ENCODE measurements around the gene PTPRQ. TPM values are rescaled to one million over a fixed set of nuclear protein-coding genes. Genes with fewer than 3 reads are reported as not detected.

PTPRQ gene
- total and polyA plus RNA-seq, 2 of the 8 experiments (the other 6 are each of a cell fraction or from before 2014, with no cell fraction given) = not detected

GRCh38 chr12:80567401-80567800 lies 123.4 kb downstream of the PTPRQ start:
- Histone ChIP-seq H2AFZ (ENCODE audit: low read length) (no peak overlapping the region), H3K79me1 (ENCODE audit: low read depth, low read length) (no peaks in the 10 kb centered on the region), H3K36me3 (ENCODE audit: control insufficient read depth in 2 of 4, insufficient read depth in 4 of 4, low read length in 3 of 4) (no peaks in the 10 kb centered on the region), H2BK20ac (ENCODE audit: low read length) (no peak overlapping the region), H3K9me3 (ENCODE audit: insufficient read depth in 2 of 2, low read depth in 1 of 2, low read length in 1 of 2) (no peaks in the 10 kb centered on the region), H3K23ac (ENCODE audit: insufficient read length) (no peak overlapping the region), H4K91ac (replicated peaks; ENCODE audit: insufficient read length, low read length) (no peak overlapping the region), H2BK5ac (ENCODE audit: low read depth, low read length) (no peak overlapping the region), H3K18ac (ENCODE audit: extremely low read depth, low read length) (no peak overlapping the region), H3K9ac (replicated peaks in 1 of 4; ENCODE audit: extremely low read depth in 1 of 4, low read depth in 3 of 4, low read length in 3 of 4) (no peak overlapping the region), H2BK15ac (ENCODE audit: low read length) (no peak overlapping the region), H3K14ac (ENCODE audit: insufficient read length) (no peak overlapping the region), H2BK12ac (ENCODE audit: low read depth, low read length) (no peak overlapping the region), H4K20me1 (replicated peaks in 1 of 2; ENCODE audit: control insufficient read depth in 1 of 2, insufficient read depth in 2 of 2, low read length in 2 of 2) (no peaks in the 10 kb centered on the region), H3K4me1 (replicated peaks in 1 of 4; ENCODE audit: control insufficient read depth in 3 of 4, insufficient read depth in 4 of 4, low read length in 3 of 4) (no peaks in the 10 kb centered on the region), H3K4me2 (ENCODE audit: insufficient read depth in 1 of 2, low read depth in 2 of 2, low read length in 2 of 2) (no peak overlapping the region), H4K8ac (ENCODE audit: extremely low read depth, insufficient read depth, low read length) (no peak overlapping the region), H3K4me3 (ENCODE audit: extremely low read depth in 1 of 4, insufficient read depth in 2 of 4, low read depth in 3 of 4, low read length in 4 of 4) (no peak overlapping the region), H3K4ac (replicated peaks; ENCODE audit: insufficient read length, low read depth, low read length) (no peak overlapping the region), H3K56ac (replicated peaks; ENCODE audit: insufficient read length, low read depth, low read length) (no peak overlapping the region), H3K23me2 (ENCODE audit: low read depth, low read length) (no peaks in the 10 kb centered on the region), H4K5ac (ENCODE audit: insufficient read length, low read depth, low read length) (no peak overlapping the region), H2AK5ac (ENCODE audit: low read depth, low read length) (no peak overlapping the region), H3K79me2 (ENCODE audit: control insufficient read depth in 1 of 2, insufficient read depth in 2 of 2, low read length in 2 of 2) (no peaks in the 10 kb centered on the region), H2BK120ac (replicated peaks; ENCODE audit: low read depth, low read length) (no peak overlapping the region), H3K27ac (ENCODE audit: low read depth, low read length) (no peak overlapping the region), H3K27me3 (replicated peaks in 1 of 4; ENCODE audit: control insufficient read depth in 3 of 4, extremely low read depth in 1 of 4, insufficient read depth in 3 of 4, low read length in 3 of 4) (no peaks in the 10 kb centered on the region)
- TF ChIP-seq SP2 (IDR thresholded peaks at IDR 0.05; ENCODE audit: low read length) = no peak
- no peak for TF ChIP-seq JUN (IDR thresholded peaks at IDR 0.05; ENCODE audit: low read depth, low read length)
- no peak for TF ChIP-seq SP1 (IDR thresholded peaks at IDR 0.05; ENCODE audit: low read depth, low read length)
- TF ChIP-seq SIRT6 (IDR thresholded peaks at IDR 0.05; ENCODE audit: low read length) = no peak
- POLR2A ChIA-PET (ENCODE audit: partially characterized antibody) = no interaction called here
- no peak for FAIRE-seq
- DNase-seq (ENCODE audit: low read depth in 1 of 2, low spot score in 2 of 2) = no peak
- CTCF ChIA-PET (ENCODE audit: partially characterized antibody) = interaction anchor here (1.0 kb wide), 1 partner anchor 94 kb away, joined by 3 read pairs; no protein-coding TSS in a partner anchor

Measured in H1 (cell line).